Mesenchymal stem cell (in vitro differentiated cells and primary cell): ENCODE results near the gene CCL4L2. TPM values are rescaled to one million over a fixed set of nuclear protein-coding genes. Genes with fewer than 3 reads are reported as not detected.
"Not testable (repeated sequence)": the region's sequence is repeated elsewhere in the genome, so short reads cannot be mapped to it uniquely, and the experiment has no call there.

Experiments
- DNase-seq: peaks from one replicate; pipeline ENCODE4 v3.0.0-alpha.2; 2013
- H2AFZ ChIP-seq: one replicate; pipeline ENCODE4 v1.6.1; 2013; ENCODE audit warnings: low read depth, mild to moderate bottlenecking, control low read depth, inconsistent platforms, low read length, moderate library complexity
- H2AK5ac ChIP-seq: 2 replicates; pipeline ENCODE4 v1.6.1; 2013; ENCODE audit warnings: low read length, moderate library complexity, mild to moderate bottlenecking, inconsistent platforms; ENCODE audit not compliant: severe bottlenecking
- H2BK120ac ChIP-seq: one replicate; pipeline ENCODE4 v1.6.1; 2013; ENCODE audit warnings: low read depth, mild to moderate bottlenecking, inconsistent platforms, low read length, moderate library complexity
- H2BK12ac ChIP-seq, 2 experiments: one replicate each; pipeline ENCODE4 v1.6.1; 2013; ENCODE audit warnings: inconsistent platforms in 2 of 2, low read length in 2 of 2, mild to moderate bottlenecking in 2 of 2, moderate library complexity in 2 of 2, control low read depth in 1 of 2
- H2BK15ac ChIP-seq: one replicate; pipeline ENCODE4 v1.6.1; 2013; ENCODE audit warnings: mild to moderate bottlenecking, low read depth, inconsistent platforms; ENCODE audit not compliant: poor library complexity, severe bottlenecking
- H2BK5ac ChIP-seq: 2 replicates; pipeline ENCODE4 v1.6.1; 2013; ENCODE audit warnings: low read depth, mild to moderate bottlenecking, low read length, control low read depth, inconsistent platforms; ENCODE audit not compliant: poor library complexity, severe bottlenecking
- H3K14ac ChIP-seq, 2 experiments: one replicate each; pipeline ENCODE4 v1.6.1; 2013; ENCODE audit warnings: inconsistent platforms in 2 of 2, low read length in 2 of 2, control low read depth in 1 of 2, mild to moderate bottlenecking in 1 of 2, moderate library complexity in 1 of 2
- H3K18ac ChIP-seq, 2 experiments: one replicate each; pipeline ENCODE4 v1.6.1; 2013; ENCODE audit warnings: inconsistent platforms in 2 of 2, low read length in 2 of 2, control low read depth in 1 of 2, low read depth in 1 of 2, mild to moderate bottlenecking in 1 of 2
- H3K23ac ChIP-seq, 2 experiments: one replicate each; pipeline ENCODE4 v1.6.1; 2013; ENCODE audit warnings: inconsistent platforms in 2 of 2, low read length in 2 of 2, mild to moderate bottlenecking in 2 of 2, moderate library complexity in 2 of 2, control low read depth in 1 of 2
- H3K27ac ChIP-seq: 2 replicates; pipeline ENCODE4 v1.5.1; 2013; ENCODE audit warnings: mild to moderate bottlenecking, moderate library complexity, low read length, control low read depth, inconsistent platforms; ENCODE audit not compliant: poor library complexity, severe bottlenecking
- H3K27me3 ChIP-seq, 2 experiments: 2 replicates each; pipeline versions ENCODE4 v1.6.1 to v1.7.0; 2013; ENCODE audit warnings: low read length in 2 of 2, mild to moderate bottlenecking in 2 of 2, moderate library complexity in 2 of 2, control low read depth in 1 of 2, inconsistent platforms in 1 of 2; ENCODE audit not compliant: control insufficient read depth in 1 of 2, insufficient read depth in 1 of 2
- H3K36me3 ChIP-seq, 2 experiments: 2 replicates each; pipeline versions ENCODE4 v1.6.1 to v1.7.0; 2013; ENCODE audit warnings: low read length in 2 of 2, control low read depth in 1 of 2, inconsistent platforms in 1 of 2, low read depth in 1 of 2, mild to moderate bottlenecking in 1 of 2; ENCODE audit not compliant: insufficient read depth in 2 of 2, control insufficient read depth in 1 of 2
- H3K4ac ChIP-seq, 2 experiments: one replicate each; pipeline ENCODE4 v1.6.1; 2013; ENCODE audit warnings: inconsistent platforms in 2 of 2, low read length in 2 of 2, mild to moderate bottlenecking in 2 of 2, moderate library complexity in 2 of 2, control low read depth in 1 of 2, low read depth in 1 of 2
- H3K4me1 ChIP-seq: 2 replicates; pipeline ENCODE4 v1.6.1; 2013; ENCODE audit warnings: low read depth, low read length, control low read depth; ENCODE audit not compliant: control insufficient read depth, insufficient read depth
- H3K4me2 ChIP-seq: 2 replicates; pipeline ENCODE4 v1.6.1; 2013; ENCODE audit warnings: low read length, mild to moderate bottlenecking, inconsistent platforms; ENCODE audit not compliant: poor library complexity, severe bottlenecking
- H3K4me3 ChIP-seq, 2 experiments: 2 replicates each; pipeline versions ENCODE4 v1.5.1 to v1.7.0; 2013; ENCODE audit warnings: low read length in 2 of 2, mild to moderate bottlenecking in 2 of 2, control low read depth in 1 of 2, low read depth in 1 of 2; ENCODE audit not compliant: insufficient read depth in 1 of 2
- H3K79me1 ChIP-seq: replicated peaks from 2 replicates; pipeline ENCODE4 v1.6.1; 2013; ENCODE audit warnings: mild to moderate bottlenecking, control low read depth, low read length, inconsistent platforms; ENCODE audit not compliant: poor library complexity, severe bottlenecking
- H3K9ac ChIP-seq: 2 replicates; pipeline ENCODE4 v1.7.0; 2013; ENCODE audit warnings: mild to moderate bottlenecking, low read length, moderate library complexity
- H3K9me3 ChIP-seq: 2 replicates; pipeline ENCODE4 v1.7.0; 2013; ENCODE audit warnings: mild to moderate bottlenecking, low read length; ENCODE audit not compliant: control insufficient read depth
- H4K8ac ChIP-seq: one replicate; pipeline ENCODE4 v1.6.1; 2013; ENCODE audit warnings: inconsistent platforms, mild to moderate bottlenecking, low read length, moderate library complexity
- H4K91ac ChIP-seq: one replicate; pipeline ENCODE4 v1.6.1; 2013; ENCODE audit warnings: mild to moderate bottlenecking, low read length, inconsistent platforms
- WGBS: methylation state at CpG from one replicate; pipeline ENCODE4 v1.1.7; 2013; ENCODE audit warnings: mixed read lengths; 5-methylcytosine and 5-hydroxymethylcytosine counted together
- polyA plus RNA-seq, 2 experiments: library from polyadenylated mRNA; stranded (reverse); fragments of 200-250 nt; gene quantifications; one replicate each; pipeline ENCODE4 v1.2.3, GENCODE V29; 2013

Gene CCL4L2
- polyA plus RNA-seq (2013, experiment 1 of 2), result not detected
- polyA plus RNA-seq (2013, experiment 2 of 2), result 0.10 TPM

DNA sequence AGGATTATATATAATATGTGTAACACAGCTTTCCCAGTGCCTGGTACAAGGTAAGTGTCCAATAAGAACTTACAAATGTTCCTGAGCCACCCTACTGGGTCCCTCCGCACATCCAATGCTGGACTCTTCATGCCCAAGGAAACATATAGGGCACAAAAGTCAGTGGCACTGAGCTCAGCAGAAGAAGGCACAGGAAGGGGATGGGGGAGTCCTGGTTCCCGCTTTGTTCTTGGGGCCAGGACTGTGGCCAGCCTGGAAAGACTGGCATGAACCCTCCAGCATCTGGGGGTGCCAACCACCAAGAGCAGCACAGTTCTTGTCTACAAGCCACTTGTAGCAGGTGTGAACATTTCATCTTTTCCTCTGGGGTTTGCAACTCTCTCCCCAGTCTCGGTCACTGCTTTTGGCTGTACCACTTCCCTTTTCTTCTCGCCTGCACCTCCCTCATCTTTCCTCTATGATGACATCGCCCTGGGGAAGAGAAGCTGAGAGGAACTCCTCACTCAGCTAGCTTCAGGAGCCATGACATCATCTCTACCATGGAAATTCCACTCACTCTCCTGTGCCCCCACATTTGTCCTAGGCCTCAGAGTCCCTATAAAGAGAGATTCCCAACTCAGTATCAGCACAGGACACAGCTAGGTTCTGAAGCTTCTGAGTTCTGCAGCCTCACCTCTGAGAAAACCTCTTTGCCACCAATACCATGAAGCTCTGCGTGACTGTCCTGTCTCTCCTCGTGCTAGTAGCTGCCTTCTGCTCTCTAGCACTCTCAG is at the start of gene CCL4L2:
Gene CCL4L2, plus strand, starts transcription at position 625 of the 773 bp plus-strand sequence.
- H3K14ac ChIP-seq, H3K23ac ChIP-seq, H2BK120ac ChIP-seq, H3K9ac ChIP-seq, H3K4me1 ChIP-seq, H2AFZ ChIP-seq, H2BK5ac ChIP-seq, H4K8ac ChIP-seq, H3K9me3 ChIP-seq, H3K36me3 ChIP-seq, H3K18ac ChIP-seq, H3K4me3 ChIP-seq, DNase-seq, H3K4me2 ChIP-seq, H3K27ac ChIP-seq, H4K91ac ChIP-seq, H2AK5ac ChIP-seq, H2BK12ac ChIP-seq, H2BK15ac ChIP-seq, H3K79me1 ChIP-seq, H3K4ac ChIP-seq: not testable (repeated sequence)
- H3K27me3 ChIP-seq, result peaks cover 22 to 23% of the 10 kb centered on the region in 2 experiments
- 77% methylated on average over 7 of the region's 7 CpGs for WGBS

DNA sequence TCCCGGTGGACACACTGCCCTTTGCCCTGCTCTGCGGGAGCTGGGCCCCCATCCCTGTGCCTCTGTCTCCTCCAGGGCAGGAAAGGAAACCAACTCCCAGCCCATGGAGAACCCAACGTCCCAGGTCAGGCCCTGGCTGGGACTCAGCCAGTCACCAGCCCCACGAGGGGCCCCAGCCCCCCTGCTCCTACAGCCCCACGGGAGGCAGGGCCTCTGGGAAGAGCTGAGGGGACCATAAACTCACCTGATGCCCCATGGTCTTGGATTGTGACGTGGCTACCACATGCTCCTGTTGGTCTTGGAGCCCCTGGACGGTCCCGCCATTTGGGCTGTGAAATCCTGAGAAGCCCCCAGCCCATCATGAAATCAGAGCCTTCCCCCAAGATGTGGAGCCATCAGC is 42.0 kb upstream of the CCL4L2 start:
- H3K27ac ChIP-seq, H3K9me3 ChIP-seq, H3K14ac ChIP-seq, H2AFZ ChIP-seq, H3K79me1 ChIP-seq, H3K27me3 ChIP-seq, H3K36me3 ChIP-seq, H2BK120ac ChIP-seq, DNase-seq, H3K4me2 ChIP-seq, H3K4me3 ChIP-seq, H2BK15ac ChIP-seq, H4K8ac ChIP-seq, H2BK12ac ChIP-seq, H3K23ac ChIP-seq, H3K18ac ChIP-seq, H2BK5ac ChIP-seq, H3K4me1 ChIP-seq, H4K91ac ChIP-seq, H2AK5ac ChIP-seq, H3K4ac ChIP-seq, H3K9ac ChIP-seq: not testable (repeated sequence)
- no CpG with 5 or more reads among the region's 8 CpGs for WGBS

DNA sequence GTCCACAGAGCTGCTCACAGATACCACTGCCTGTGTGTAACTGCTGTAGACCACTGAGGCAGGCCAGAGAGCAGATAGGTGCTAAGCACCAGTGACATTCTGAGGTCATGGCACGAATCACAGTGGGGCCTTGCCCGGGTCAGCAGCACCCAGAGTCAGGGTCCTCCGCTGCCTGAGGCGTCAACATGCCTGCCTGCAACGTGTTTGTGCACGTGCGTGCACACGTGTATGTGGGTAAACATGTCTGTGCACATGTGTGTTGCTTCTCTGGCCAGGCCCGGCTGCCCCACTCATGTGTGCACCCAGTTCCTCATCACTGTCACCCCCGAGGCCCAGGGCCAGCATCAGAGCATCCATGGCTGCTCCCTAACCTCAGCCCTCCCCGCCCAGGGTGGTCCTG is 34.3 kb upstream of the CCL4L2 start, which contains the start of gene TBC1D3B:
Gene TBC1D3B, minus strand, starts transcription at position 101 of the 400 bp plus-strand sequence. CDS start 1,586 bp downstream, outside the sequence.
- not testable (repeated sequence) for H3K4me3 ChIP-seq

DNA sequence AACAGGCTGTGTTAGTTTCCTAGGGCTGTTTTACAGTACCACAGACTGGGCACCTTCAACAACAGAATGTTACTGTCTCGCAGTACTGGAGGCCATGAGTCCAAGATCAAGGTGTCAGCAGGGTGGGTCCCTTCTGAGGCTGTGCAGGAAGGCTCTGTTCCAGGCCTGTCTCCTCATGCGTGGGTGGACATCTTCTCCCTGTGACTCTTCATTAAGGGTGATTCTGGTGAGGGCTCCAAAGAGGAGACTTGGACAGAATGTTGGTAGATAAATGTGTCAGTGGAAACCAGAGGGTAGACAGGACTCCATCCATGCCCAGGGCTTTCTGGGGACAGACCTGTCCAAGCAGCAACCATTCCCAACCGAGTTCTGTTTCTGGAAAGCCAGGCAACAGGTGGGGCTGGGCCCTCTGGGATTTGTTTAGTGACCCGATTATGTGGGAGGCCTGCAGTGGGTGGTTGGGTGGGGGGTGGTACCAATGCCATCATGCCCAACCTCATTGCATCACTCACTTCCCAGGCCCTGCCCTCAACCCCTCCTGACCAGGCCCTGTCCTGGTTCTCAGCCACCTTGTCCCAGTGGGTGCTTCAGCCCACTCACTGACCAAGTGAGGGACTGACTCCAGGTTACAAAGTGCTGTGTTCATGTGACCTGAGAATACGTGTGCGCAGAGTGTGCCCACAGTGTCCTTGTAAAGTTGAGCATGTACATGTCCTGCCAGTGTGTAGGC is 29.3 kb upstream of the CCL4L2 start:
- not testable (repeated sequence) for DNase-seq, H4K8ac ChIP-seq, H3K4ac ChIP-seq, H3K79me1 ChIP-seq, H2BK5ac ChIP-seq, H2AK5ac ChIP-seq, H3K4me3 ChIP-seq, H3K14ac ChIP-seq, H2BK12ac ChIP-seq, H4K91ac ChIP-seq, H3K9me3 ChIP-seq, H2BK15ac ChIP-seq, H3K9ac ChIP-seq, H3K4me2 ChIP-seq, H2BK120ac ChIP-seq, H2AFZ ChIP-seq, H3K27ac ChIP-seq, H3K36me3 ChIP-seq, H3K18ac ChIP-seq, H3K23ac ChIP-seq
- H3K4me1 ChIP-seq, result peaks cover 16% of the 10 kb centered on the region
- 91% methylated on average over 5 of the region's 6 CpGs for WGBS
- H3K27me3 ChIP-seq, result peaks cover 16 to 20% of the 10 kb centered on the region in 2 experiments

More for the DNA sequence above, 34.3 kb upstream of the CCL4L2 start, which contains the start of gene TBC1D3B:
- not testable (repeated sequence) for H3K9me3 ChIP-seq, H3K23ac ChIP-seq, H4K8ac ChIP-seq, H3K4me2 ChIP-seq, H3K36me3 ChIP-seq, DNase-seq, H4K91ac ChIP-seq, H3K79me1 ChIP-seq, H2BK120ac ChIP-seq, H3K14ac ChIP-seq, H3K4me1 ChIP-seq, H3K18ac ChIP-seq, H2BK15ac ChIP-seq, H2AK5ac ChIP-seq, H2BK12ac ChIP-seq, H2BK5ac ChIP-seq, H3K4ac ChIP-seq, H3K27me3 ChIP-seq, H3K27ac ChIP-seq, H3K9ac ChIP-seq, H2AFZ ChIP-seq
- WGBS, result no CpG with 5 or more reads among the region's 11 CpGs
